ENCODE measurements around the gene HSPA12B.

HSPA12B gene

GRCh38 chr20:3747471-3747870, 15.0 kb downstream of the HSPA12B start:
- DNase-seq (ENCODE audit: low read depth in 4 of 4, low spot score in 1 of 4): no peak

DNA sequence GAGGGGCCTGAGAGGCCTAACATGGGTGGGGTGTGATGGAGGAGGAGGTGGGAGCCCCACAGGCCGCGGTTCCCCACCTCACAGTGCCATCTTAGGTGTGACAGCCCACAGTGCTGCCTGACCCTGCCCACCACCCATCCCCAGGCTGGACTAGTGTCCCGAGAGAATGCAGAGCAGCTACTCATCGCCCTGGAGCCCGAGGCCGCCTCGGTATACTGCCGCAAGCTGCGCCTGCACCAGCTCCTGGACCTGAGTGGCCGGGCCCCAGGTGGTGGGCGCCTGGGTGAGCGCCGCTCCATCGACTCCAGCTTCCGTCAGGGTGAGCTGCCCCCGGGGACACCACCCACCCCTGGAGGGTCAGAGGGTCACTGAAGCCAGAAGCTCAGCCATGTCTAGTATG, 15.6 kb downstream of the HSPA12B start:
- DNase-seq (ENCODE audit: low read depth in 4 of 4, low spot score in 1 of 4): no peak

DNA sequence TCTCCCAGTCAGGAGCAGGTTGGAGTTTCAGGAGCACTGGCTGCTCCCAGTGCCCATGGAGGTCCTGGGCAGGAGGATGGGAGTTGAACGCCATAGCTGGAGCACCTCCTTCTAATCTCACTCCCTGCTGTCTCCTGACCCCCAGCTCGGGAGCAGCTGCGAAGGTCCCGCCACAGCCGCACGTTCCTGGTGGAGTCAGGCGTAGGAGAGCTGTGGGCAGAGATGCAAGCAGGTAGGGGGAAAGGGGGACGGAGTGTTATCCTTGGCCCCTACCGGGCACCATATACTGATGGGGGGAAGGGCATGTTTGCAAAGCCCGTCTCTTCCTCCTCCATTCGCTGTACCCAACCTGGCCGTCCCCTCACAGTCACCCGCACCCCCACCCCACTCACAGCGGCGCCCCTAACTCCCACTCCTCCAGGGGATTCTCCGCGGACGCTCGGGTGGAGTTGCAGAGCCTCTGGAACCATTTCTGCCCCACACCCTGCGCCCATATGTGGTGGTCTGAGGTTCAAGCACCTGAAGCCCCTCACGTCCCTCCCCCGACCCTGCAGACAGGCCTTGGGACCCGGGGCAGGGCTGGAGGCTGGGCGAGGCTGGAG, 16.7 kb downstream of the HSPA12B start:
- no peak for DNase-seq (ENCODE audit: low read depth in 4 of 4, low spot score in 1 of 4)

- DNase-seq (ENCODE audit: low read depth in 4 of 4, low spot score in 1 of 4): no peak
These were observed 17.4 kb downstream of the HSPA12B start for GRCh38 chr20:3749689-3750531.

DNA sequence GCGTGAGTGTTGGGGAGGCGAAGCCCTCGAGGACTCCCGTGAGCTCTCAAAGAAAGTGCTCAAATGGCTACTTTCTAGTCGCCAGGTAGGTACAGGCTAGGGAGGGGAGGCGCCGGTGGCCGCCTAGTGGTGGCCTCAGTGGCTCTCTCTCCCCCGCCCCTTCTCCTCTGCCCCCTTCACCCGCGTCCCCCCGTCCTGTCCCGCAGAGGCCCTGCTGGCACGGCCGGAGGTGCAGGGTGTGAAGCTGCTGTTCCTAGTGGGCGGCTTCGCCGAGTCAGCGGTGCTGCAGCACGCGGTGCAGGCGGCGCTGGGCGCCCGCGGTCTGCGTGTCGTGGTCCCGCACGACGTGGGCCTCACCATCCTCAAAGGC, 18.8 kb downstream of the HSPA12B start:
- no peak for DNase-seq (ENCODE audit: low read depth in 4 of 4, low spot score in 1 of 4)

GRCh38 chr20:3751675-3752385, 19.3 kb downstream of the HSPA12B start:
- DNase-seq (ENCODE audit: low read depth in 4 of 4, low spot score in 1 of 4): peak in 1 of 4 experiments; percentile 47

DNA sequence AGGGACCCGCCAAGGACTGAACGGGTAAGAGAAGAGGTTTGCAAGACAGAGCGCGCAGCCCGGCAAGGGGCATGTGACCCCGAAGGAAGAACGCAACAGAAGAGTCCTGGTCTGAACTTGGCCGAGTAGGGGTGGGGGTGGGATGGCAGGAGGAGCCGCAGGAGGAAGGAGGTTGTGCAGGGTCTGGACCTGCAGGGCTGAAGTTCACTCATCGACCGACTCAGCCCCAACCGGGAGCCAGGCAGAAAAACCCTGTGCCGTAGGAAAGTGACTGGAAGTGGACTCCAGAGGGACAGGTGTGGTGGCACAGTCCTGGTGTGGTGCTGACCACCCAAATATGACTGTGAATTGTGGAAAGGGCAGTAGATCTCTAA, 19.9 kb downstream of the HSPA12B start:
- no peak for DNase-seq (ENCODE audit: low read depth in 4 of 4, low spot score in 1 of 4)

GRCh38 chr20:3753098-3753497, 20.6 kb downstream of the HSPA12B start:
- DNase-seq (ENCODE audit: low read depth in 4 of 4, low spot score in 1 of 4): peak in 1 of 4 experiments; percentile 44

- DNase-seq (ENCODE audit: low read depth in 4 of 4, low spot score in 1 of 4): no peak
These were observed 21.2 kb downstream of the HSPA12B start for GRCh38 chr20:3753501-3754275.

- no peak for DNase-seq (ENCODE audit: low read depth in 4 of 4, low spot score in 1 of 4)
These were observed 21.8 kb downstream of the HSPA12B start for GRCh38 chr20:3754276-3754630.

DNA sequence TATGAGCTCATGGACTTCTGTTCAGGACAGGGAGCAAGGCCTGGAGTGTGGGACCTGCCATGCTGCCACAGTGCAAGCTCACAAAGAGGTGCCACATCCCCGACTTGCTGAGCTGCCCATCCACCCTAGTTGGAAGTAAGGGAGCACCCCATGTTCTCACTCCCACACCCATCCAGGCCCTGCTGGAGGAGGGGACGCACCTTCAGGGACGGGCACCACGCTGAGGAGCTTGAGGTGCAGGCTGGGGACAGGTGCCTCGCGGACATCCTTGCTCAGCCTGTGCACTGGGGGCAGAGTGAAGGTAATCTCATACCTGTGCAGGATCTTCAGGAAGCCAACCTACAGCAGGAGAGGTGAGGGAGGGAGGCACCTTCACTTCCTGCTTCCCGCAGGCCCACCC, 22.8 kb downstream of the HSPA12B start:
- DNase-seq (ENCODE audit: low read depth in 4 of 4, low spot score in 1 of 4): no peak

DNA sequence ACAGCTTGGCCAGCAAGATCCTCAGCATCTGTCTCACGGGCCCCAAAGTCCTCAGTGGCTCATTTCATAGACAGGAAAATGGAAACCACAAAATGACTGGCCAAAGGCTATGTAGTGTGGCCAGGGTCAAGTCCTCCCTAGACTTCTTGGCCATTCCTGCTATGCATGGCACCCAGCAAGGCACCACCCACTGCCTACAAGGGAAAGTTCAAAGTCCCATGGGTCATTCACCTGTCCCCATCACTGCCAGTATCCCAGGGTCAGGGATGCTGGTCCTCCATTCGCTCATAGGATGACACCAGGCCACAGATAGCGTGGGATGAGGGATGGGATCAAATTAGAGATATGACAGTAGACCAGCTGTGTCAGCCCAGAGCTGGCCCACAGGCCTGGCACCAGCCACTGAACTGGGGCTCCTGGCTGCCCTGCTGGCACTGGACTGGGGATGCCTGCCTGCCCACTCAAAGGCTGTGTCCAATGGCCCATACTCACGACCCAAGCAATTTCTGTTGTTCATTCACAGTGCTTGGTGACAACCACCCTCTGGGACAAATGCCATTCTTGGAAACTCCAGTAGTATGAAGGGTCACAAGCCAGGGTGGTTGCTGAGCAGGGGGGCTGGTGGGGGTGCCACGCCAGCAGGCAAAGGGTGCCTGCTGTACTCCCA, 23.5 kb downstream of the HSPA12B start:
- DNase-seq (ENCODE audit: low read depth in 4 of 4, low spot score in 1 of 4): no peak

DNA sequence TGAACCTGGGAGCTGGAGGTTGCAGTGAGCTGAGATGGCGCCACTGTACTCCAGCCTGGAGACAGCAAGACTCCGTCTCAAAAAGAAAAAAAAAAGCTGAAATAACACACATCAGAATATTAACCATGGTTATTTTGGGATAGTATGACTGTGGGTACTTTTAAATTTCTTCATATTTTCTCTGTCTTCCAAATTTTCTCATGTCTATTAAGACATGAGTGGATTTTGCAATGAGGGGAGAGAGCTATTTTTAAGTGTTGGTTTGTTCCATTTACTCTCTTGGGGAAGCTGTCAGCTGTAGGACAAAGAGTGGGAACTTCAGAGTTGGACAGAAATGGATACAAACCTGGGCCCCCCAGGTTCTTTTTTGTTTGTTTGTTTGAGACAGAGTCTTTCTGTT, 24.8 kb downstream of the HSPA12B start:
- DNase-seq (ENCODE audit: low read depth in 4 of 4, low spot score in 1 of 4): no peak

DNA sequence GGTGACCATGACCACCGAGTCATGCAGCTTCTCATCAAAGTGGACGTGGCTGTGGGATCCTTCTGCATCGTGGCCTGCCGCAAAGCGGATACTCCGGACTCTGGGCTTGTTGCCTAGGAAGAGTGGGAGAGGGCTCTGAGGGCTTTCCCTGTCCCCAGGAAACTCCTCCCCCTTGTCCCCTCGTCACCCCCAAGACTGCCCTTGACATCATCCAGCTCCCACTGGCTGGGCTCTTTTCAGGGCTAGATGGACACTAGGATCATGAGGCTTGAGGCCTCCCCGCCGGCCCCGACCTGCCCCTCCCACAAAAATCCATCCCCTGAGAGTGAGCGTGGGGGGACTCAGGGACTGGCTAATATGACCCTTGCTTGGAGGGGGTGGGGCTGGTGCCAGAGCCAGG, 26.1 kb downstream of the HSPA12B start:
- DNase-seq (ENCODE audit: low read depth in 4 of 4, low spot score in 1 of 4): no peak

DNA sequence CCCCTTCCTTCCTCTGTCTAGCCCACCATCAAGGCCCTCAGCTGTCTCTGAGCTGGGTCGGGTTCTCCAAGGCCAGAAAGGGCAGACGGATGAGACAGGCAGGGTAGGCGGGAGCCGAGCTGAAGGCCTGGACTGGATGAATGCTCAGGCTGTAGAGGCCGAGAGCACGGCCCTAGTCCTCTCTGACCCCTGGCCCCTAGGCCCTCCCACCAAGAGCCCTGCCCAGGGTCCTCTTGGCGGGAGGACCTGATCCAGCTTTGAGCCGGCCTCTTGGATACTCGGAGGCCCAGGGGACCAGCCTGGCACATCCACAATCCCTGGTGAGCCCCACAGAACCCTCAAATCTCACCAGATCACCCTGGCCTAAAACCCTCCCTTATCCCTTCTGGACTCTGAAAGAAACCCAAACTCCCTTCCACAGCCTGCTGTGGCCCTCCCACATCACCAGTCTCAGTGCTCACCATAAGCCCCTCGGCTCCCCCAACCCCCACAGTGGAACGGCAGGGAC, 26.9 kb downstream of the HSPA12B start:
- no peak for DNase-seq (ENCODE audit: low read depth in 4 of 4, low spot score in 1 of 4)

DNA sequence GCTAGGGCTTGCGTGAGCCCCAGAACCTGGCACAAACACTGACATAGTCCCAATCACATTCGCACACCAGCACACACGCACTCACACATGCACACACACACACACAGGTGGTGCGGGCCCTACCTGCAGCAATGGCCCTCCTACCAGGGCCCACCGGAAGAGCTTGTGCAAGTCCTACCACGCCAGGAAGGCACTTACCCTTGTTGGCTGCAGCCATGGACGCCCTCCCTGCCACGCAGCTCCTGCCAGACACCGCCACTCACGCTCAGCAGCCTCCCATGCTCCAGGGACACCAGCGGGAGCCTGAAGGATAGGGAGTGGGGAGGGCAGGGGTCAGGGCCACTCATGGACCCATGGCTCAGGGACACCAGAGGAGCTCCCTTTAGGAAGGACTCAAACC, 27.4 kb downstream of the HSPA12B start:
- no peak for DNase-seq (ENCODE audit: low read depth in 4 of 4, low spot score in 1 of 4)

DNA sequence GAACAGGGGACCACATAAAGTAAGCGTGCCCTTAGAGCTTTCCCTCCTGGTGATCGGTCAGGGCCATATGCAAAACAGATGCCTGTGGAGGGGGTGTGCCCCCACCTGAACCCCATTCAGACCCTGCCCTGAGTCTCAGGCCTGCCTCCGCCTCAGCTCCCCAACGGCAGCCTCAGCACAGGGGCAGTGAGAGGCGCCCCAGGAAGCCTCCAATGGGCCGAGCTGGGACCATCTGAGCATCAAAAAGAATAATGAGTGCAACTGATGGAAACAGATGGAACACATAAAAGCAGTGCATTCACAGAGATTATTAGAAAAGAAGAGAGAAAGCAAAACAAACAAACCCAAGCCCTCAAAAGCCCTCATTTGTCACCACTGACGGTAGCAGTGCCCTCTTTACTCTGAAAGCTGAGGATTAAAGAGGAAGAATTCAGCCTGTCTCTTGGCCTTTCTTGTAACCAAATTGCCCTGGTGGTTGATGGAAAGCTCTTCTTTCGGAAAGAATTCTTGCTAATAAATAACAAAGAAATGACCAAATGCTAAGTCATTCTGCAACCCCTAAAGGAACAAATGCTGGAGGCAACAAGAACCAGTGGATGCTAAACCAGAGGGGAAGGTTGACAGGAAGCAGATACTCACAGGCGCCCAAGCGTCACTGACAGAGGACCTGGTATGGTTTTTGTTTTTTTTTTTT, 28.3 kb downstream of the HSPA12B start:
- DNase-seq (ENCODE audit: low read depth in 4 of 4, low spot score in 1 of 4): no peak

DNA sequence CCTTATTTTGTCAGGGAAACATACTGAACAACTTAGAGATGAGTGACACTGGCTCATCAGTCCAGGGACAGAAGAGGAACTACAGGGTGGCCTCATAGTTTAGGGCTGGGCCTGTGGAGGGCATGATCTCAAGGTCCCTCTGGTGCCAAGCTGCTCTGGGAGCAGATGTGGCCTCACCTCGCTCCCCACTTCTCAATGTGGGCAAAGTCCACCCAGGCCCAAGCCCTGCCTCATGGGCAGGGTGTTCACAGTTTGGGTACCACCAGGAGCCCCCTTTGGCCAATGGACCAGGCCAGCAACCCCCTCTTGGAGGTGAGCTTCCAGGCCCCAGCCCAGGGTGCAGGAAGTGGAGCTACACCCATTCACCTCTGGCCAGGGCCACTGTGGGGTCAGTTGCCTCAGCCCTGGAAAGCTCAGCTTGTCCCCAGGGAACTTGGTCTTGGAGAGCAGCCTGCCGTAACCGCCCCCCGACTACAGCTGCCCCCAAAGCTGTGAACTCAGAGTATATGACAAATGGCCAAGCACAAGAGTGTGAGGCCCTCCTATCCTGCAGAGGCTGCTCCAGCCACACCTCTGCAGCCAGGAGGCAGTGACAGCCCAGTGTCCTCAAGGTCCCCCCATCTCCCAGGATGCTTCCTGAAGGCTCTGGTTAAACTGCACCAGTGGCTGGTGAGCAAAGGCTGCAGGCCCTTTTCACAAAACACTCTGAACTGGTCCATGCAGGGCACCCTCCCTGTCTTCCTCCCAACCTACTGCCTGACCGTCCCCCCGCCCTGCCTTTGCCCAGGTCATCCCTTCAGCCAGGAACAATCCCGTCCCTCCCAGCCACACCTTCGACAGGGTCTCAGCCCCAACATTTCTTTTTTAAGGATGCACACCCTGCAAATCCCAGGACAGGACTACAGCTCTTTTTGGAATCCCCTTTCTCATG, 31.5 kb downstream of the HSPA12B start:
- no peak for DNase-seq (ENCODE audit: low read depth in 4 of 4, low spot score in 1 of 4)

GRCh38 chr20:3764659-3765058, 32.2 kb downstream of the HSPA12B start:
- no peak for DNase-seq (ENCODE audit: low read depth in 4 of 4, low spot score in 1 of 4)
